ENCODE results near the gene NOP53. TPM values are rescaled to one million over a fixed set of nuclear protein-coding genes. Genes with fewer than 3 reads are reported as not detected.

Gene NOP53
- total RNA-seq, 1 donor from 2014 or later = 266 TPM

GRCh38 chr19:47749326-47749725 lies 4.0 kb downstream of the NOP53 start:
- no peak for DNase-seq (ENCODE audit: low spot score)
- Mint-ChIP-seq H3K9me3 (no peaks in the 10 kb centered on the region), H3K36me3 (ENCODE audit: low read depth) (peaks cover 71% of the 10 kb centered on the region), H3K27me3 (ENCODE audit: low read depth) (no peaks in the 10 kb centered on the region), H3K4me3 (ENCODE audit: low read depth) (peak overlapping the region; percentile 45), H3K27ac (peak overlapping the region; percentile 62), H3K4me1 (ENCODE audit: low read depth) (peaks cover 21% of the 10 kb centered on the region)
- intact Hi-C loops (cut with micrococcal nuclease) = loop anchor here (10.0 kb wide), 1 partner anchor 145 kb away; the partner anchor contains the start of gene BICRA

GRCh38 chr19:47750752-47751151 lies 5.4 kb downstream of the NOP53 start:
- Mint-ChIP-seq H3K9me3 (no peaks in the 10 kb centered on the region), H3K4me3 (ENCODE audit: low read depth) (no peak overlapping the region), H3K27ac (no peak overlapping the region), H3K27me3 (ENCODE audit: low read depth) (no peaks in the 10 kb centered on the region), H3K4me1 (ENCODE audit: low read depth) (peaks cover 17% of the 10 kb centered on the region), H3K36me3 (ENCODE audit: low read depth) (peaks cover 69% of the 10 kb centered on the region)
- intact Hi-C loops (cut with micrococcal nuclease) = no loop called here
- DNase-seq (ENCODE audit: low spot score) = no peak

DNA sequence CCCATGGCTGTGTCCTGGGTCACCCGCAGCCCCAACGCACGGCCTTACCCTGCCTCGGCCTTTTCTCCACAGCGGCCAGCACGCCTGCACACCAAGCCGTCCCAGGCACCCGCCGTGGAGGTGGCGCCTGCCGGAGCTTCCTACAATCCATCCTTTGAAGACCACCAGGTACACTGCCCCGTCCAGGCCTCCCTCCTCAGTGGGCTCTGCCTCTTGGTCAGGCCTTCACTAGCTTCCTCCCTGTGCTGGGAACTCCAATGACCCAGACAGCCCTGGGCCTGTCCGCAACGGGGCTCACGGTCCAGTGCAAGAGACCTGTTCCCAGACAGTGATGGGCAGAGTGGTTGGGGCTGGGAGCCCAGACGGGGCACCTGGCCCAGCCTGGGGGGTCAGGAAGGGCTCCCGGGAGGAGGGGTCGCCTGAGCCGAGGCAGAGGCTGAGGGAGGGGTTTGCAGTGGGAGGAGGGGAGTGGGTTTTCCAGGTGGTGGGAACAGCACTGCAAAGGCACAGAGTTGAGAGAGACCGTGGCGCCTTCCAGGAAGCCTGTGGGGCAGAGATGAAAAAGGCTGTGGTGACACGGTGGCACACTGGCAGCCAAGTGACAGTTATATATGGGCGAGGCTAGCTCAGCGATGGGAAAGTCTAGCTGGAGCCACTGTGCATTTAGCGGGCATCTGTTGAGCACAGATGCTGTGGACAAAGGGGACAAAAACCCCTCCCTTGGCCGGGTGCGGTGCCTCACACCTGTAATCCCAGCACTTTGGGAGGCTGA lies 7.3 kb downstream of the NOP53 start:
- intact Hi-C loops (cut with micrococcal nuclease) = no loop called here
- H3K9me3 Mint-ChIP-seq = no peaks in the 10 kb centered on the region
- no peak overlapping the region for H3K4me3 Mint-ChIP-seq (ENCODE audit: low read depth)
- H3K27ac Mint-ChIP-seq = no peak overlapping the region
- no peaks in the 10 kb centered on the region for H3K27me3 Mint-ChIP-seq (ENCODE audit: low read depth)
- H3K4me1 Mint-ChIP-seq (ENCODE audit: low read depth) = peaks cover 14% of the 10 kb centered on the region
- H3K36me3 Mint-ChIP-seq (ENCODE audit: low read depth) = peaks cover 78% of the 10 kb centered on the region
- DNase-seq (ENCODE audit: low spot score) = no peak

DNA sequence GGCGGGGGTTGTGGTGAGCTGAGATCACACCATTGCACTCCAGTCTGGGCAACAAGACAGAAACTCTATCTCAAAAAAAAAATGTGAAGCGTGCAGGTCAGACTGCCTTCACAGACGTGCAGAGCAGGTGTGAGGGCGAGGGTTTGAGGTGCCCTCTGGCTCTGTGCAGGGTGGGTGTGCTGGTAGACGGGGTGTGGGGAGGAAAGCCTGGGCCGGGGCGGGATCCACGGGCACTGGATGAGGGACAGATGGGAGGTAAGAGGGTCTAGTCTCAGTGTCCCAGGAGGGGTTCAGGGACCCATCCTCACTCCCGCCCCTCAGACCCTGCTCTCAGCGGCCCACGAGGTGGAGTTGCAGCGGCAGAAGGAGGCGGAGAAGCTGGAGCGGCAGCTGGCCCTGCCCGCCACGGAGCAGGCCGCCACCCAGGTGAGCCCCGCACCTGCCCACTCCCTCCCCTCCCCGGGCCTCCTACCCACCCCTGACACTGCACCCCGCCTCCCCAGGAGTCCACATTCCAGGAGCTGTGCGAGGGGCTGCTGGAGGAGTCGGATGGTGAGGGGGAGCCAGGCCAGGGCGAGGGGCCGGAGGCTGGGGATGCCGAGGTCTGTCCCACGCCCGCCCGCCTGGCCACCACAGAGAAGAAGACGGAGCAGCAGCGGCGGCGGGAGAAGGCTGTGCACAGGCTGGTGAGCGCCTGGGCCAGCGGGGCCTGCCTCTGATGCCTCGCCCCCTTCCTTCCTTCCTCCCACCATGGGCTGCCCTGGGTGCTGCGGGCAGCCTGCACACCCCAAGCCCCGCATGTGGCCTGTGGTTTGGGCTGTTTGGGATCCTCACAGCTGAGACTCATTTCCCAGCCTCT lies 9.1 kb downstream of the NOP53 start:
- intact Hi-C loops (cut with micrococcal nuclease) = no loop called here
- Mint-ChIP-seq H3K27ac (no peak overlapping the region), H3K27me3 (ENCODE audit: low read depth) (no peaks in the 10 kb centered on the region), H3K4me1 (ENCODE audit: low read depth) (peaks cover 2% of the 10 kb centered on the region), H3K9me3 (no peaks in the 10 kb centered on the region), H3K4me3 (ENCODE audit: low read depth) (no peak overlapping the region), H3K36me3 (ENCODE audit: low read depth) (peaks cover 81% of the 10 kb centered on the region)
- no peak for DNase-seq (ENCODE audit: low spot score)

DNA sequence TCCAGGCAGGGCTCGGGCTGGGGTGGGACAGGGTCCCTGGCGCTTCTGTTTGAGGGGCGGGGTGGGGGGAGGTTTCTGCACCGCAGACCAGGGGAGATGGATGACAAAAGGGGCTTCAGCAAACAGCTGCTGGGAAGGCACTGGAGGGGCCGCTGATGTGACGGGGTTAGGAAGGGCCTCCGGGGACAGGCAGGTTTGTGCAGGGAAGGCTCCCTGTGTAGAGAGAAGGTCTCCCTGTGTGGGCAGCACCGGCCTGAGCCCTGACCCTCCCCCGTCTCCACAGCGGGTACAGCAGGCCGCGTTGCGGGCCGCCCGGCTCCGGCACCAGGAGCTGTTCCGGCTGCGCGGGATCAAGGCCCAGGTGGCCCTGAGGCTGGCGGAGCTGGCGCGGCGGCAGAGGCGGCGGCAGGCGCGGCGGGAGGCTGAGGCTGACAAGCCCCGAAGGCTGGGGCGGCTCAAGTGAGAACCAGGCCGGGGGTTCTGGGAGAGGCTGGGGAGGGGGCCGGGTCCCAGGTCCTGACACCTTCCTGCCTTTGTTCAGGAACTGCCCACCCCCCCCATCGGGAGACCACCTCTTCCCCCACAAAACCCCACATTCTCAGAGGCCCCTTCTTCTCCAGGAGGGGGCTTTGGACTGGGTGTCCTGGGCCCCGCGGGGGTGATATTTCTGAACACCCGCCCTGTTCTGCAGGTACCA lies 9.9 kb downstream of the NOP53 start:
- DNase-seq (ENCODE audit: low spot score) = no peak
- no peak overlapping the region for H3K4me3 Mint-ChIP-seq (ENCODE audit: low read depth)
- peaks cover 73% of the 10 kb centered on the region for H3K36me3 Mint-ChIP-seq (ENCODE audit: low read depth)
- H3K27me3 Mint-ChIP-seq (ENCODE audit: low read depth) = no peaks in the 10 kb centered on the region
- no peak overlapping the region for H3K27ac Mint-ChIP-seq
- no peaks in the 10 kb centered on the region for H3K9me3 Mint-ChIP-seq
- peaks cover 2% of the 10 kb centered on the region for H3K4me1 Mint-ChIP-seq (ENCODE audit: low read depth)
- intact Hi-C loops (cut with micrococcal nuclease) = no loop called here

GRCh38 chr19:47755762-47756626 lies 10.6 kb downstream of the NOP53 start:
- DNase-seq (ENCODE audit: low spot score) = no peak
- H3K4me3 Mint-ChIP-seq (ENCODE audit: low read depth) = no peak overlapping the region
- H3K27ac Mint-ChIP-seq = no peak overlapping the region
- no peaks in the 10 kb centered on the region for H3K27me3 Mint-ChIP-seq (ENCODE audit: low read depth)
- H3K4me1 Mint-ChIP-seq (ENCODE audit: low read depth) = peaks cover 2% of the 10 kb centered on the region
- H3K36me3 Mint-ChIP-seq (ENCODE audit: low read depth) = peaks cover 68% of the 10 kb centered on the region
- H3K9me3 Mint-ChIP-seq = no peaks in the 10 kb centered on the region
- intact Hi-C loops (cut with micrococcal nuclease) = no loop called here

- H3K4me1 Mint-ChIP-seq (ENCODE audit: low read depth) = peaks cover 1% of the 10 kb centered on the region
- H3K27me3 Mint-ChIP-seq (ENCODE audit: low read depth) = no peaks in the 10 kb centered on the region
- intact Hi-C loops (cut with micrococcal nuclease) = no loop called here
- DNase-seq (ENCODE audit: low spot score) = no peak
- H3K27ac Mint-ChIP-seq = no peak overlapping the region
- H3K9me3 Mint-ChIP-seq = no peaks in the 10 kb centered on the region
- no peak overlapping the region for H3K4me3 Mint-ChIP-seq (ENCODE audit: low read depth)
- H3K36me3 Mint-ChIP-seq (ENCODE audit: low read depth) = peaks cover 62% of the 10 kb centered on the region
These were observed 11.2 kb downstream of the NOP53 start for GRCh38 chr19:47756627-47756929.

GRCh38 chr19:47756953-47757608 lies 11.7 kb downstream of the NOP53 start:
- H3K36me3 Mint-ChIP-seq (ENCODE audit: low read depth) = peaks cover 59% of the 10 kb centered on the region
- intact Hi-C loops (cut with micrococcal nuclease) = no loop called here
- H3K27me3 Mint-ChIP-seq (ENCODE audit: low read depth) = no peaks in the 10 kb centered on the region
- no peaks in the 10 kb centered on the region for H3K9me3 Mint-ChIP-seq
- H3K4me1 Mint-ChIP-seq (ENCODE audit: low read depth) = no peaks in the 10 kb centered on the region
- H3K4me3 Mint-ChIP-seq (ENCODE audit: low read depth) = no peak overlapping the region
- DNase-seq (ENCODE audit: low spot score) = no peak
- no peak overlapping the region for H3K27ac Mint-ChIP-seq

GRCh38 chr19:47757617-47758442 lies 12.5 kb downstream of the NOP53 start:
- H3K9me3 Mint-ChIP-seq = no peaks in the 10 kb centered on the region
- H3K36me3 Mint-ChIP-seq (ENCODE audit: low read depth) = peaks cover 51% of the 10 kb centered on the region
- H3K27ac Mint-ChIP-seq = no peak overlapping the region
- intact Hi-C loops (cut with micrococcal nuclease) = no loop called here
- H3K4me3 Mint-ChIP-seq (ENCODE audit: low read depth) = no peak overlapping the region
- no peaks in the 10 kb centered on the region for H3K27me3 Mint-ChIP-seq (ENCODE audit: low read depth)
- H3K4me1 Mint-ChIP-seq (ENCODE audit: low read depth) = no peaks in the 10 kb centered on the region
- no peak for DNase-seq (ENCODE audit: low spot score)

- H3K27me3 Mint-ChIP-seq (ENCODE audit: low read depth) = no peaks in the 10 kb centered on the region
- intact Hi-C loops (cut with micrococcal nuclease) = no loop called here
- DNase-seq (ENCODE audit: low spot score) = no peak
- H3K27ac Mint-ChIP-seq = no peak overlapping the region
- no peaks in the 10 kb centered on the region for H3K9me3 Mint-ChIP-seq
- H3K4me1 Mint-ChIP-seq (ENCODE audit: low read depth) = no peaks in the 10 kb centered on the region
- no peak overlapping the region for H3K4me3 Mint-ChIP-seq (ENCODE audit: low read depth)
- H3K36me3 Mint-ChIP-seq (ENCODE audit: low read depth) = peaks cover 45% of the 10 kb centered on the region
These were observed 13.1 kb downstream of the NOP53 start for GRCh38 chr19:47758443-47758804.

DNA sequence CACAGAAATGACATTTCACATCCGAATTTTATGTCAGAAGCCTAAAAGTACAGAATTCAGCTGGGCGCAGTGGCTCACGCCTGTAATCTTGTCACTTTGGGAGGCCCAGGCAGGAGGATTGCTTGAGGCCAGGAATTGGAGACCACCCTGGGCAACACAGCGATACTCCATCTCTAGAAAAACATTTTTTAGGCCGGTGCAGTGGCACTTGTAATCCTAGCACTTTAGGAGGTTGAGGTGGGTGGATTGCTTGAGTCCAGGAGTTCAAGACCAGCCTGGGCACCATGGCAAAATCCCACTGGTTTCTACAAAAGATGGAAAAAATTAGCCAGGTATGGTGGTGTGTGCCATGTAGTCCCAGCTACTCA lies 15.3 kb downstream of the NOP53 start:
- intact Hi-C loops (cut with micrococcal nuclease) = no loop called here
- Mint-ChIP-seq H3K9me3 (no peaks in the 10 kb centered on the region), H3K4me1 (ENCODE audit: low read depth) (peaks cover 1% of the 10 kb centered on the region), H3K36me3 (ENCODE audit: low read depth) (peaks cover 33% of the 10 kb centered on the region), H3K4me3 (ENCODE audit: low read depth) (no peak overlapping the region), H3K27ac (no peak overlapping the region), H3K27me3 (ENCODE audit: low read depth) (no peaks in the 10 kb centered on the region)
- DNase-seq (ENCODE audit: low spot score) = no peak
